H4 (cell line): ENCODE results near the gene ISCA1. TPM values are rescaled to one million over a fixed set of nuclear protein-coding genes. Genes with fewer than 3 reads are reported as not detected.

Experiments used
- DNase-seq: peaks from one replicate; pipeline ENCODE4 v3.0.0-alpha.2; 2015; ENCODE audit warnings: low spot score
- total RNA-seq: library from RNA; depleted of rRNA; stranded (reverse); fragments of >200 nt; shearing (Covaris generic); gene quantifications from 2 replicates; pipeline ENCODE4 v1.2.3, GENCODE V29; 2014; rRNA removed

Gene ISCA1
- total RNA-seq, 1 experiment from 2014 or later: 54.7 TPM

GRCh38 chr9:86230858-86231257, 51.5 kb downstream of the ISCA1 start:
- no peak for DNase-seq

- DNase-seq: no peak
These were observed 59.7 kb downstream of the ISCA1 start for GRCh38 chr9:86222667-86223066.

- DNase-seq: no peak
These were observed 62.7 kb downstream of the ISCA1 start for GRCh38 chr9:86219606-86220005.

GRCh38 chr9:86217076-86217755, 65.1 kb downstream of the ISCA1 start:
- DNase-seq: no peak

Other genes with a start within 250 kb of the ISCA1 start
- gene GOLM1, start 183.0 kb downstream of the ISCA1 start, total RNA-seq: 45.2 and 57.5 TPM in 2 replicates
- not detected in 2 replicates for gene C9orf153, start 22.9 kb downstream of the ISCA1 start, total RNA-seq
- gene TUT7, start 71.9 kb upstream of the ISCA1 start, total RNA-seq: 11.8 and 13.5 TPM in 2 replicates